ENCODE results near the gene PLCH2.

The PLCH2 gene

GRCh38 chr1:2517966-2518365, 41.9 kb downstream of the PLCH2 start:
- no peak for FAIRE-seq

- FAIRE-seq = no peak
Measured at GRCh38 chr1:2518528-2518927, 42.4 kb downstream of the PLCH2 start.

GRCh38 chr1:2519029-2519685, 43.1 kb downstream of the PLCH2 start:
- FAIRE-seq = no peak

- FAIRE-seq = no peak
Measured at GRCh38 chr1:2519729-2520128, 43.6 kb downstream of the PLCH2 start.

- no peak for FAIRE-seq
Measured at GRCh38 chr1:2520206-2520605, 44.1 kb downstream of the PLCH2 start.

GRCh38 chr1:2520806-2521205, 44.7 kb downstream of the PLCH2 start:
- no peak for FAIRE-seq

GRCh38 chr1:2522230-2522629, 46.1 kb downstream of the PLCH2 start:
- no peak for FAIRE-seq

GRCh38 chr1:2523191-2523890, 47.3 kb downstream of the PLCH2 start:
- FAIRE-seq = no peak

GRCh38 chr1:2523891-2524609, 48.0 kb downstream of the PLCH2 start:
- no peak for FAIRE-seq

GRCh38 chr1:2525572-2525919, 49.5 kb downstream of the PLCH2 start:
- FAIRE-seq = no peak

GRCh38 chr1:2525920-2526823, 50.1 kb downstream of the PLCH2 start, which contains the start of gene PANK4:
Gene PANK4 (minus strand): TSS chr1:2526596. CDS start chr1:2526587, 9 bp downstream.
- FAIRE-seq = no peak

- no peak for FAIRE-seq
Measured at GRCh38 chr1:2526824-2527555, 50.9 kb downstream of the PLCH2 start.

- no peak for FAIRE-seq
Measured at GRCh38 chr1:2527556-2527860, 51.4 kb downstream of the PLCH2 start.

- FAIRE-seq = no peak
Measured at GRCh38 chr1:2528016-2528415, 51.9 kb downstream of the PLCH2 start.

- no peak for FAIRE-seq
Measured at GRCh38 chr1:2528611-2528965, 52.5 kb downstream of the PLCH2 start.

- no peak for FAIRE-seq
Measured at GRCh38 chr1:2528966-2529783, 53.1 kb downstream of the PLCH2 start.

- no peak for FAIRE-seq
Measured at GRCh38 chr1:2529784-2530512, 53.9 kb downstream of the PLCH2 start, which contains the start of gene HES5. Gene HES5 (minus strand): TSS chr1:2530263. CDS start chr1:2530164, 99 bp downstream.

- FAIRE-seq = no peak
Measured at GRCh38 chr1:2530513-2531361, 54.6 kb downstream of the PLCH2 start.

GRCh38 chr1:2532485-2533160, 56.5 kb downstream of the PLCH2 start:
- no peak for FAIRE-seq
